Measurements from ENCODE around the gene HRCT1.
"Not testable (repeated sequence)": the region's sequence is repeated elsewhere in the genome, so short reads cannot be mapped to it uniquely, and the experiment has no call there.

The HRCT1 gene

GRCh38 chr9:35896570-35896969 is 9.4 kb upstream of the HRCT1 start:
- no peak for DNase-seq (ENCODE audit: low read depth)

DNA sequence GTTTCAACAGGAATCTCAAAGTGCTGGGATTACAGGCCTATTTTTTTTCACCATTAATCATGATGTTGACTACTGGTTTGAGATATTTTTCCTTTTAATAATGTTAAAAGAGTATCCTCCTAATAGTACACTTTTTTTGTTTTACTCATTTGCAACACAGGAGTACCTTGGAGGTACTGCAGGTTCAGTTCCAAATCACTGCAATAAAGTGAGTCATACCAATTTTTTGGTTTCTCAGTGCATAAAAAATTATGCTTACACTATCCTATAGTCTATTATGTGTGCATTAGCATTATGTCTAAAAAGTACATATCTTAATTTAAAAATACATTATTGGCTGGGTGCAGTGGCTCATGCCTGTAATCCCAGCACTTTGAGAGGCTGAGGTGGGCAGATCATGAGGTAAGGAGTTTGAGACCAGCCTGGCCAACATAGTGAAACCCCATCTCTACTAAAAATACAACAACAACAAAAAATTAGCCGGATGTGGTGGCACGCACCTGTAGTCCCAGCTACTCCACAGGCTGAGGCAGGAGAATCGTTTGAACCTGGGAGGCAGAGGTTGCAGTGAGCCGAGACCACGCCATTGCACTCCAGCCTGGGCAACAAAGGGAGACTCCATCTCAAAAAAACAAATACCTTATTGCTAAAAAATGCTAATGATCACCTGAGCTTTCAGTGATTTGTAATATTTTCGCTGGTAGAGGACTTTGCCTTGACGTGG is 8.5 kb upstream of the HRCT1 start:
- not testable (repeated sequence) for DNase-seq (ENCODE audit: low read depth)

DNA sequence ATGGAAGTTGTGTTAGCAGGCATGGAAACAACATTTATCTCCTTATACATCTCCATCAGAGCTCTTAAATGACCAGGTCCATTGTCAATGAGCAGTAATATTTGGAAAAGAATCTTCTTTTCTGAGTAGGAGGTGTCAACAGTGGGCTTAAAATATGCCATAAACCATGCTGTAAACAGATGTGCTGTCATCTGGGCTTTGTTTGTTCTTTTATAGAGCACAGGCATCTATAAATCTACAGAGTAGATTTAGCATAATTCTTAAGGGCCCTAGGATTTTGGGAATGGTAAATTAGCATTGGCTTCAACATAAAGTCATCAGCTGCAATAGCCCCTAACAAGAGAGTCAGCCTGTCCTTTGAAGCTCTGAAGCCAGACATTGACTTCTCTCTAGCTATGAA is 7.7 kb upstream of the HRCT1 start:
- no peak for DNase-seq (ENCODE audit: low read depth)

DNA sequence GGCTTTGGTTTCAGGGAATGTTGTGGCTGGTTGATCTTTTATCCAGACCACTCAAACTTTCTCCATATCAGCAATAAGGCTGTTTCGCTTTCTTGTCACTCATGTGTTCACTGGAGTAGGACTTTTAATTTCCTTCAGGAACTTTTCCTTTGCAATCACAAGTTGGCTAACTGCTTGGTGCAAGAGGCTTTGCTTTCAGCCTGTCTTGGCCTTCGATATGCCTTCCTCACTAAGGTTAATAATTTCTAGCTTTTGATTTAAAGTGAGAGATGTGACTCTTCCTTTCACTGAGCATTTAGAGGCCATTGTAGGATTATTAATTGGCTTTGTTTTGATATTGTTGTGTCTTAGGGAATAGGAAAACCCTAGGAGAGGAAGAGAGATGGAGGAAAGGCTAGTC is 7.0 kb upstream of the HRCT1 start:
- DNase-seq (ENCODE audit: low read depth) = no peak

DNA sequence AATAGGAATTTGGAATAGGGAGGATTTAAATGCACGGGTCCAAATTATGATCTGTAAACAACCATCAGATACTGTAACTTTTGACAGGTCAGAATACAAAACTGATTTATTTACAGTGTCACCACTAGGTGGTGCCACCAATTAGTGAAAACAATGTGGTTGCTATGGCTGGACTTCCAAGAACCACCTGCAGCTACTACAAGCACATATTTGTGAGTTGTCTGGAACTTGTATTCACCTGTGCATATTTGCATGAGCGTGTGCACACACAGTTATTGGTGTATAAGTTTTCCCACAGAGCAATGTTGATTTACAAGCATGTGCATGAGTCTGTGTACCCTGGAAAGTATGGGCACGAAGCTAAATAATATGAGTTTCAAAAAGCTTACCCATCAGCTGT is 3.0 kb upstream of the HRCT1 start:
- DNase-seq (ENCODE audit: low read depth) = no peak

GRCh38 chr9:35904338-35904737 is 1.7 kb upstream of the HRCT1 start:
- DNase-seq (ENCODE audit: low read depth) = no peak

GRCh38 chr9:35905051-35905781 is 786 bp upstream of the HRCT1 start:
- no peak for DNase-seq (ENCODE audit: low read depth)

DNA sequence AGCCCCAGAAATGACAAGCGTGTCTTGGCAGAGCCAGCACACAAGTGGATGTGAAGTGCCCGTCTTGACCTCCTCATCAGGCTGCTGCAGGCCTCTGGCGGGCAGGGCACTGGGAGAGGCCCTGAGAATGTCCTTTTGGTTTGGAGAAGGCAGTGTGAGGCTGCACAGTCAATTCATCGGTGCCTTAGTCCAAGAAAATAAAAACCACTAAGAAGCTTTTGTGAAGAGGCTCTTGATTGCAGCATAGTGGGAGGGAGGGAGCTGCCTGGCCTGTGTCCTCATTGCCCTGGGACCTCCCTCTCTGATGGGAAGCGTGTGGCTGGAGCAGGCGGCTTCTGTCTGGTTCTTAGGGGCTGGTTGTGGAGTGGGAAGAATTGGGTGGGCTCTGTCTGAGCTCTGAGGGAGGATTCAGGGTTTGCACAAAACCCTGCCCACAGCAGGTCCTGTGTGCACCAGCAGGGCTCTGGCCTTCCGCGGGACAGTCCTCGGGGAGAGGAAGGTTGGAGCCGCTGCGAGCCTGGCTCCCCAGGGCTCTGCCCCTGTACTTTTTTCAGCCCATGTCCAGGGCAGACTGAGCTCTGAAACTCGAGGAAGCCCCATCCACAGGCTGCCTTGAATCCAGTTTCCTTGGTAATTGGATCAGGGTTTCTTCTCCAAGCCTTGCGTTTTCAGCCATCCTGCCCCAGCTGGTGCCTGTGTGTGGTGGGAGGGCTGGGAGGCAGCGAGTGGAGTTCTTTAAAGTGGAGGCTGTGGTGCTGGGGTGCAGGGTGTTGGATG is 1.1 kb downstream of the HRCT1 start:
- no peak for DNase-seq (ENCODE audit: low read depth)

- DNase-seq (ENCODE audit: low read depth) = no peak
Observed at GRCh38 chr9:35907711-35908503, 1.9 kb downstream of the HRCT1 start.

DNA sequence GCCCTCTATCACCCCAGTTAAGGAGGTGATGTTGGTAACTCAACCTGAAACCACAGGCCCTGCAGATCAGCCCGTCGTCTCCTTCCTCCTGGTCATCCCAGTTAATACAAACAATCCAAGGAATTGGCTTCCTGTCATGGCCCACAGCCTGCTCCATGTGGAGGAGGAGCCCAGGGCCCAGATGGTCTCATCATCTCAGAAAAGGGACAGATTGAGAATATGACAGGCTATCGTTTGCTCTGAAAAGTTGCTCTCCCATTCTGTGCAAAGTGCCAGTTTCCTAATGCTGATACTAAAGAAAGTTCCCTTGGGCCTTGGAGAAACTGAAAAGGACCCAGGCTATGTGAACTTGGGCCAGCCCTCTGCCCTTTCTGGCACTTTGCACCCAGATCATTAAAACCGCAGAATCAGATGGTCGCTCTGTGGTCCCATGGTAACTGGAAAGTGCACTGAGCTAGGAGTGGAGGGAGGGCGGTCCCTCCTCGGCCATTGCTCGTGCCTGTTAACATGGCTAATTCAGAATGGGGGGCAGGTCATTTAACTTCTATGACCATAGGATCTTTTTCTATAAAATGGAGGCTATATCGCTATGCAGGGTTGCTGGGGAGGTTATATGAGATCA is 2.6 kb downstream of the HRCT1 start:
- DNase-seq (ENCODE audit: low read depth) = no peak

- no peak for DNase-seq (ENCODE audit: low read depth)
Observed at GRCh38 chr9:35909274-35909673, 3.3 kb downstream of the HRCT1 start, which contains the start of gene SPAAR. Gene SPAAR (plus strand): TSS chr9:35909490. CDS start chr9:35910464, 974 bp downstream.

GRCh38 chr9:35909687-35910612 is 3.9 kb downstream of the HRCT1 start:
- DNase-seq (ENCODE audit: low read depth) = no peak

DNA sequence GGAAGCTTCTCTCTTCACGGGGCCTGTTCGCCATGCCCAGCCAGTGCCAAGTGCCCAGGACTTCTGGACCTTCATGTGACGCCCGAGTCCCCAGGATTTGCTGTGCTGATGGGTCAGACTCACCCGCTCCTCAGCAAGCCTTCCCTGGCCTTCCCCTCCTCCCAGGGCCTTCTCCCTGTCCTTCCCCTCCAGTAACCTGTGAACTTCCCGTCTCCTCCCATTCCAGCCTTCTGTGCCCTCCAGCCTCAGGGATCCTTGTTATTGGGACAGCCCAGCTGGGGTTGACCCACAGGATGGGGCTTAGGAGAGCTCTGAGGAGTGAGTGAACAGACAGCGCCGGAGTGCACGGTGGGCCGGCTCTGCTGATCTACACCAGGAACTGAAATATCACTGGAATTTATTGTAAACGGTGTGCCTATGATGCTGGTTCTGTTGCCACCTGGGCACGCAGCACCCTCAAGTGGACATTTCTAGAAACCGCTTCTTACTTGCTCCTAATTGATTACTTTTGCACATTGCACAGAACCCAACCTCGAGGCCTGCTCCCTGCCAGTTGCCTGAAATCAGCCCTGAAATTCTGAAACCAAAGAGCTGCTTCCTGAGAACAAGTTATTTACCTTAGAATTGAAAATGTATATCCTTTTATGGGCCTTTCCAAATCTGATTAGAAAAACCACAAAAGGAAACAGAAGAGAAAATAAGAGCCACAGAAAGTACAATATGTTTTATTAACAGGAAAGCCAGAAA is 4.8 kb downstream of the HRCT1 start:
- no peak for DNase-seq (ENCODE audit: low read depth)

DNA sequence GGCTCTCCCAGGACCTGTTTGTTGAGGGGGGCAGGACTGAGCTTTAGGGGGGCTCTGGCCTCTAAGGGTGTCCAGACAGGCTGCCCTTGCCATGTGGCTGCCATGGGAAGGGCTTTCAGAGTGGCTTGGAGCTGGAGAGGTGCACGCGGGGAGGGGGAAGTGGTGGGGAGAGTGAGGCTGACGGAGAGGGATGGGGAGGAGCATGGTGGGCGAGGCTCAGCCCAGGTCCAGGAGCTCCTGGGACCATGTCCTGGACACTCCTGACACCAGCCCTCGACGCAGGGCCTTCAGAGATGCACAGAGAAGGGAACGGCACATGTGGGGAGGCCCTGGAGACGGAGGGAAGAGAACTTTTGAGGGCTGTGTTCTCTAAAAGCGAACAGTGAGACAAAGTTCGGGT is 5.7 kb downstream of the HRCT1 start:
- no peak for DNase-seq (ENCODE audit: low read depth)

GRCh38 chr9:35912791-35913400 is 6.9 kb downstream of the HRCT1 start:
- DNase-seq (ENCODE audit: low read depth) = no peak

- DNase-seq (ENCODE audit: low read depth) = not testable (repeated sequence)
Observed at GRCh38 chr9:35913429-35913828, 7.4 kb downstream of the HRCT1 start.

DNA sequence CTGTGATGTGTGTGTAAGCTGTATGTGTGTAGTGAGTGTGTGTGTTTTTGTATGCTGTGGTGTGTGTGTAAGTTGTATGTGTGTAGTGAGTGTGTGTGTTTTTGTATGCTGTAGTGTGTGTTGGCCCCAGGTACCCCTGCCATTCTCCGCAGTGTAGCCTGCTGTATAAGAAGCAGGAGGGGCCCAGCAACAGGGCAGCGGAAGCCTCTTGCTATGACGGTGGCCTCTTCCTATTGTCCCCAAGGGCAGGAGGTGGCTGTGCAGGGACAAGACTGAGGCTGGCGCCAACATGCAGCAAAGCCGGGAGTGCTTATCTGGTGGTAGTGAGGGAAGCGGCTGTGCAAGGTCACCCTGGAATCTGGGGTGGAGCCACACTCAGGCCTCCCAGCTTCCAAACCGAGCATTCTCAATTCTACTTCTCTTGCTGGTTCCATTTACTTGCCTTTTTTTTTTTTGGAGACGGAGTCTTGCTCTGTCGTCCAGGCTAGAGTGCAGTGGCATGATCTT is 8.4 kb downstream of the HRCT1 start:
- DNase-seq (ENCODE audit: low read depth) = no peak

DNA sequence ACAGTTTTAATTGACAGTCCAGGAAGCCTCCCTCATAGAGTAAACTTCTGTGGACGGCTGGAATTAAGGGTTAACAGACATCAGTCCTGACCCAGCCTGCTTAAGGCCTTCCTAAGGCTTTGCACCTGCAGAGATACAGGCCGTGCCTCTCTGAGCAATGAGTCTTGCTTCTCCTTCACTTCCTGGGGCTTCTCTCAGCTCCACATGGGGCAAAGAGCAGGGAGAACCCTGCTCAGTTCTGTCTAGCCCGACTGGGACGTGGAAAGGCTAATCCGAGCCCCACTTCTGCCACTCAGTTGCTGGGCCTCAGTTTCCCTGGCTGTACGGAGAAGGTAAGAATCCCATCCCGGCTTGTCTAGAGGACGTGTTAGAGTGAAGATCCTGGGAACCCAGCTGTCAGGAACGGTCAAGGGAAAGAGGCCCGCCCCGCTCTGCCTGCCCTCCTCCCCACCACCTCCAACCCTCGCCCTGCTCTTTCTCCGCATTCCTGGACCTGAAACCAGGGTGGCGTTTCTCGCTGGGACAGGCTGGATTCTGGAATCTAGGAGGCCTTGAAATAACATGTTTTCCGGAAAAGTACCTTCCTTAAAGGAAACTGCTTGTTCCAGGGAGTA is 9.8 kb downstream of the HRCT1 start:
- DNase-seq (ENCODE audit: low read depth) = no peak

DNA sequence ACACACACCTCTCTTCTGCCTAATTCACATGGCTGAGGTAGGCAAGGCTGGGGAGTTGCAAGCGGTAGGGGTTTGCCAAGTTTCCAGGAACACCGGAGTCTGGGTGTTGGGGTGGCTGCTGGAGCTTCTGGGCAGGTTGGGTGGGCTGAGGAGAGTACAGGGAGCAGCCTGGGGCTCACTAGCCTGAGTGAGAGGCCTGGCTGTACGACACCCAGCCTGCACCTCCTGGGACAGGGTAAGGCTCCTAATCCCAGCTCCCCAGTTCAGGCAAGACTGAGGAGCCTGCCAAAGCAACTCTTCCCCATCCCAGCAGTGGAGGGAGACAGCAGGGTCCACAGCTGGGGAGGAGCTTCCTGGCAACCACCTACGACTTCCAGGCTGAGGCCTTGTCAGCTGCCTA is 11.3 kb downstream of the HRCT1 start:
- no peak for DNase-seq (ENCODE audit: low read depth)

Measured in stimulated activated CD8-positive, alpha-beta memory T cell treated with anti-CD3 and anti-CD28 coated beads, Interleukin-7, amount 100 ng/mL, for 24 hours (primary cell).